Measurements from ENCODE around the gene NUP58. TPM values are rescaled to one million over a fixed set of nuclear protein-coding genes. Genes with fewer than 3 reads are reported as not detected.

NUP58 gene
- total RNA-seq, 1 donor from 2014 or later, result 56.5 TPM

DNA sequence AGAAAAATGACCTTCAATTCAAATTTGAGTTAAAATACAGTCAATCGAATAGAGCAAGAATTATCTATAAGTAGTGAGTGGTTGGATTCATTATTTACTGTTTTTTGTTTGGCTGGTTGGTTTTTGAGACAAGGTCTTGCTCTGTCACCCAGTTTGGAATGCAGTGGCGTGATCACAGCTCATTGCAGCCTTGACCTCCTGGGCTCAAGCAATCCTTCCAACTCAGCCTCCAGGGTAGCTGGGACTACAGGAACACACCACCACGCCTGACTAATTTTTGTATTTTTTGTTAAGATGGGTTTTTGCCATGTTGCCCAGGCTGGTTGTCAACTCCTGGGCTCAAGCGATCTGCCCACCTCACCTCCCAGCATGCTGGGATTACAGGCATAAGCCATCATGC is 39.2 kb upstream of the NUP58 start:
- no peaks in the 10 kb centered on the region for H3K9me3 Mint-ChIP-seq (ENCODE audit: low read depth)
- DNase-seq (ENCODE audit: low spot score, unreplicated experiment), result no peak
- H3K27ac Mint-ChIP-seq, result no peak overlapping the region
- no peak overlapping the region for H3K4me3 Mint-ChIP-seq (ENCODE audit: low read depth)
- peaks cover 16% of the 10 kb centered on the region for H3K36me3 Mint-ChIP-seq (ENCODE audit: insufficient read depth)
- TF ChIP-seq CTCF (IDR thresholded peaks at IDR 0.05; ENCODE audit: unreplicated experiment), result no peak
- no peaks in the 10 kb centered on the region for H3K4me1 Mint-ChIP-seq (ENCODE audit: low read depth)
- no peaks in the 10 kb centered on the region for H3K27me3 Mint-ChIP-seq

GRCh38 chr13:25266706-25267105 is 34.7 kb upstream of the NUP58 start:
- Mint-ChIP-seq H3K4me3 (ENCODE audit: low read depth) (no peak overlapping the region), H3K9me3 (ENCODE audit: low read depth) (no peaks in the 10 kb centered on the region), H3K27ac (no peak overlapping the region), H3K27me3 (no peaks in the 10 kb centered on the region), H3K36me3 (ENCODE audit: insufficient read depth) (peaks cover 12% of the 10 kb centered on the region), H3K4me1 (ENCODE audit: low read depth) (no peaks in the 10 kb centered on the region)
- DNase-seq (ENCODE audit: low spot score, unreplicated experiment), result no peak
- no peak for TF ChIP-seq CTCF (IDR thresholded peaks at IDR 0.05; ENCODE audit: unreplicated experiment)

DNA sequence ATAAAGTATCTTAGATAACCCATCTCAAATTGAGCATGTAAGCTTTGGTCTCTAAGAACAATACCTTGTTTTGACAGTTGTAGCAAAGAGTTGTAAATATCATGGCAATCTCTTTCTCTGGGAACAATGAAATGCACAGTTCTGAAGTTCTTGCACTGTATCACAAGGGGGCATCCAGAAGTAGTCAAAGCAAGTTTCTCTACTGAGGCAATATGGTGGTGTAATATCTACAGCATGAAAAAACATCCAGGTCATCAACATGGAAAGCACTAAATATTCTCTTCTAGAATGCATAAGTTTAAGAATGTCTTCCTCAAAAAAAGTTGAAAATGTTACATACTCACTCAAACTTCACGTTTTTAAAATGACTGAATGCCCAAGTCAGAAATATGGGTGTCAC is 33.7 kb upstream of the NUP58 start:
- H3K4me1 Mint-ChIP-seq (ENCODE audit: low read depth), result no peaks in the 10 kb centered on the region
- H3K4me3 Mint-ChIP-seq (ENCODE audit: low read depth), result no peak overlapping the region
- no peak overlapping the region for H3K27ac Mint-ChIP-seq
- no peak for DNase-seq (ENCODE audit: low spot score, unreplicated experiment)
- TF ChIP-seq CTCF (IDR thresholded peaks at IDR 0.05; ENCODE audit: unreplicated experiment), result peak; percentile 20
- H3K27me3 Mint-ChIP-seq, result no peaks in the 10 kb centered on the region
- H3K9me3 Mint-ChIP-seq (ENCODE audit: low read depth), result no peaks in the 10 kb centered on the region
- H3K36me3 Mint-ChIP-seq (ENCODE audit: insufficient read depth), result peaks cover 18% of the 10 kb centered on the region

- TF ChIP-seq CTCF (IDR thresholded peaks at IDR 0.05; ENCODE audit: unreplicated experiment), result no peak
- no peaks in the 10 kb centered on the region for H3K27me3 Mint-ChIP-seq
- no peaks in the 10 kb centered on the region for H3K4me1 Mint-ChIP-seq (ENCODE audit: low read depth)
- no peaks in the 10 kb centered on the region for H3K9me3 Mint-ChIP-seq (ENCODE audit: low read depth)
- H3K36me3 Mint-ChIP-seq (ENCODE audit: insufficient read depth), result peaks cover 18% of the 10 kb centered on the region
- no peak overlapping the region for H3K4me3 Mint-ChIP-seq (ENCODE audit: low read depth)
- H3K27ac Mint-ChIP-seq, result no peak overlapping the region
- DNase-seq (ENCODE audit: low spot score, unreplicated experiment), result no peak
These were observed 32.9 kb upstream of the NUP58 start for GRCh38 chr13:25268561-25268960.

GRCh38 chr13:25276748-25277147 is 24.7 kb upstream of the NUP58 start:
- no peak overlapping the region for H3K27ac Mint-ChIP-seq

More at GRCh38 chr13:25276748-25277147, 24.7 kb upstream of the NUP58 start:
- Mint-ChIP-seq H3K36me3 (ENCODE audit: insufficient read depth) (peaks cover 7% of the 10 kb centered on the region), H3K27me3 (no peaks in the 10 kb centered on the region), H3K4me3 (ENCODE audit: low read depth) (no peak overlapping the region), H3K9me3 (ENCODE audit: low read depth) (no peaks in the 10 kb centered on the region), H3K4me1 (ENCODE audit: low read depth) (peaks cover 2% of the 10 kb centered on the region)
- DNase-seq (ENCODE audit: low spot score, unreplicated experiment), result no peak
- no peak for TF ChIP-seq CTCF (IDR thresholded peaks at IDR 0.05; ENCODE audit: unreplicated experiment)

Measured in progenitor cell of endocrine pancreas (in vitro differentiated cells).